ENCODE results near the gene SUPT5H.
A peak's percentile ranks its signal among the peaks of the same experiment; 100 is the strongest.

GRCh38 chr19:39435499-39436349 lies 9.7 kb upstream of the SUPT5H start, which contains the start of gene RPS16:
- TF ChIP-seq CTCF (IDR thresholded peaks at IDR 0.05; ENCODE audit: borderline replicate concordance, extremely low read depth, low read length, poor library complexity, severe bottlenecking), result peak; percentile 1
- no peak for TF ChIP-seq EZH2 (IDR thresholded peaks at IDR 0.05; ENCODE audit: borderline replicate concordance, low read depth, low read length, severe bottlenecking)
